A549 (cell line): ENCODE measurements around the gene MEGF10. TPM values are rescaled to one million over a fixed set of nuclear protein-coding genes. Genes with fewer than 3 reads are reported as not detected.

Source experiments
- ATAC-seq, 2 experiments: fragments of 200-7000 bp in 1 of 2; fragments of >200 bp in 1 of 2; cut with Nextera tagmentation in 1 of 2; cut with Tn5 transposase in 1 of 2; 3 replicates each; pipeline versions ENCODE4 v1.8.0 to v1.9.1; 2018 to 2020; ENCODE audit warnings: mild to moderate bottlenecking in 1 of 2, moderate library complexity in 1 of 2
- CTCF ChIA-PET: fragments of 300-600 bp; sonication (Branson Sonifier 250); formaldehyde crosslinking; extraction: SDS; loops from one replicate; lab custom pipeline; 2021; ENCODE audit warnings: antibody characterized with exemption, inconsistent platforms; lab: Yijun Ruan, JAX
- POLR2A ChIA-PET: fragments of 350-600 bp; formaldehyde crosslinking; extraction: SDS; loops from one replicate; lab custom pipeline; 2021; ENCODE audit warnings: antibody characterized with exemption, inconsistent platforms; lab: Yijun Ruan, JAX
- DNase-seq, 2 experiments: peaks; one replicate each; pipeline versions ENCODE4 v3.0.0 to v3.0.0-alpha.2; 2011 to 2016; ENCODE audit warnings: low read depth in 1 of 2, low spot score in 1 of 2
- FAIRE-seq: peaks from 2 replicates; lab custom pipeline; 2011; peaks lifted over from hg19 to GRCh38; lab: Jason Lieb, UNC
- H3K27ac ChIP-seq, 2 experiments: fragments of >200 bp; sonication (Bioruptor Twin); formaldehyde crosslinking; 3 replicates each; pipeline ENCODE4 v1.5.1; 2016 to 2017
- H3K4me1 ChIP-seq: fragments of >200 bp; sonication (Bioruptor Twin); formaldehyde crosslinking; 3 replicates; pipeline ENCODE4 v1.6.1; 2016
- H3K4me2 ChIP-seq: fragments of >200 bp; sonication (Bioruptor Twin); formaldehyde crosslinking; 3 replicates; pipeline ENCODE4 v1.6.1; 2016
- H3K4me3 ChIP-seq: fragments of >200 bp; sonication (Bioruptor Twin); formaldehyde crosslinking; 3 replicates; pipeline ENCODE4 v1.5.1; 2016
- H3K9me3 ChIP-seq: fragments of >200 bp; sonication (Bioruptor Twin); formaldehyde crosslinking; 3 replicates; pipeline ENCODE4 v1.6.1; 2016
- CBX8 ChIP-seq: fragments of 200-600 bp; sonication (generic); IDR thresholded peaks from 2 replicates; pipeline ENCODE4 v1.6.1; 2016
- CEBPB ChIP-seq, 2 experiments: fragments of >200 bp in 1 of 2; sonication (Bioruptor Twin) in 1 of 2; formaldehyde crosslinking in 1 of 2; IDR thresholded peaks; 2 replicates each; pipeline ENCODE4 v1.6.1; 2012 to 2016
- CHD4 ChIP-seq: fragments of 200-600 bp; sonication (generic); IDR thresholded peaks from 2 replicates; pipeline ENCODE4 v1.6.1; 2016; ENCODE audit warnings: antibody characterized with exemption, mild to moderate bottlenecking, borderline replicate concordance
- EP300 ChIP-seq, 2 experiments: fragments of >200 bp; sonication (Bioruptor Twin); formaldehyde crosslinking; IDR thresholded peaks; 2 replicates in 1 of 2; 3 replicates in 1 of 2; pipeline ENCODE4 v1.6.1; 2016 to 2017
- ESRRA ChIP-seq: fragments of 150-350 bp; IDR thresholded peaks from 2 replicates; pipeline ENCODE4 v1.6.1; 2014; ENCODE audit warnings: mild to moderate bottlenecking, low read length, borderline replicate concordance
- FOSL2 ChIP-seq, 2 experiments: fragments of 450-650 bp in 1 of 2; fragments of >200 bp in 1 of 2; sonication (Bioruptor Twin) in 1 of 2; formaldehyde crosslinking; IDR thresholded peaks; 2 replicates each; pipeline versions ENCODE4 v1.5.0 to v1.6.1; 2016 to 2020; ENCODE audit warnings: mild to moderate bottlenecking in 1 of 2, moderate library complexity in 1 of 2
- FOXS1 ChIP-seq: fragments of 250-450 bp; sonication (Bioruptor Pico); IDR thresholded peaks from 2 replicates; pipeline ENCODE4 v1.5.0; 2020; ENCODE audit warnings: mild to moderate bottlenecking, moderate library complexity
- GATA3 ChIP-seq: IDR thresholded peaks from 2 replicates; pipeline ENCODE4 v1.6.1; 2012; ENCODE audit warnings: borderline replicate concordance
- HDAC2 ChIP-seq: fragments of 200-600 bp; sonication (generic); IDR thresholded peaks from 2 replicates; pipeline ENCODE4 v1.6.1; 2016
- HOXB13 ChIP-seq: fragments of 250-450 bp; sonication (Bioruptor Pico); IDR thresholded peaks from 2 replicates; pipeline ENCODE4 v1.5.0; 2020; ENCODE audit warnings: low read depth, mild to moderate bottlenecking, moderate library complexity
- JUN ChIP-seq, 2 experiments: fragments of >200 bp; sonication (Bioruptor Twin); formaldehyde crosslinking; IDR thresholded peaks; 2 replicates in 1 of 2; 3 replicates in 1 of 2; pipeline ENCODE4 v1.6.1; 2016 to 2017
- KDM1A ChIP-seq: fragments of 200-600 bp; sonication (generic); IDR thresholded peaks from 2 replicates; pipeline ENCODE4 v1.6.1; 2016; ENCODE audit warnings: low read depth, mild to moderate bottlenecking
- MAFK ChIP-seq: fragments of 450-650 bp; IDR thresholded peaks from 2 replicates; pipeline ENCODE4 v1.6.1; 2014; ENCODE audit not compliant: partially characterized antibody
- MYC ChIP-seq: IDR thresholded peaks from 2 replicates; pipeline ENCODE4 v1.6.1; 2012; ENCODE audit warnings: mild to moderate bottlenecking, inconsistent platforms, low read length, improper control_type of control experiment, borderline replicate concordance
- NPAS2 ChIP-seq: fragments of 250-450 bp; sonication (Bioruptor Pico); IDR thresholded peaks from 2 replicates; pipeline ENCODE4 v1.8.0; 2022; ENCODE audit warnings: mild to moderate bottlenecking, moderate library complexity, borderline replicate concordance
- POLR2A ChIP-seq: IDR thresholded peaks from 2 replicates; pipeline ENCODE4 v1.6.1; 2012; ENCODE audit warnings: mild to moderate bottlenecking, low read length
- RARB ChIP-seq: fragments of 250-450 bp; sonication (Bioruptor Pico); IDR thresholded peaks from 2 replicates; pipeline ENCODE4 v1.8.0; 2021; ENCODE audit warnings: mild to moderate bottlenecking, moderate library complexity
- SREBF2 ChIP-seq: fragments of 450-650 bp; IDR thresholded peaks from 2 replicates; pipeline ENCODE4 v1.6.1; 2014; ENCODE audit warnings: mild to moderate bottlenecking, moderate library complexity
- TFCP2L1 ChIP-seq: fragments of 250-450 bp; sonication (Bioruptor Pico); IDR thresholded peaks from 2 replicates; pipeline ENCODE4 v1.5.0; 2021; ENCODE audit warnings: mild to moderate bottlenecking
- TP53 ChIP-seq: fragments of 250-450 bp; sonication (Bioruptor Pico); IDR thresholded peaks from 2 replicates; pipeline ENCODE4 v1.5.0; 2021; ENCODE audit warnings: mild to moderate bottlenecking, moderate library complexity
- ZNF302 ChIP-seq: fragments of 250-450 bp; sonication (Bioruptor Pico); IDR thresholded peaks from 2 replicates; pipeline ENCODE4 v1.9.0; 2021; ENCODE audit warnings: inconsistent platforms, mild to moderate bottlenecking, moderate library complexity
- ZSCAN20 ChIP-seq: fragments of 250-450 bp; sonication (Bioruptor Pico); IDR thresholded peaks from 2 replicates; pipeline ENCODE4 v1.8.0; 2022; ENCODE audit warnings: mild to moderate bottlenecking, moderate library complexity
- WGBS: methylation state at CpG from one replicate; pipeline ENCODE4 v1.1.6; 2017; ENCODE audit errors: missing lambda C conversion rate; 5-methylcytosine and 5-hydroxymethylcytosine counted together
- polyA plus RNA-seq, 4 experiments: library from polyadenylated mRNA; depleted of rRNA in 3 of 4; stranded (reverse); fragments of >200 nt; fragmentation: RNase III in 1 of 4; extraction: RNeasy Plus Mini Kit Qiagen cat#74134 plus additional on column Dnase treatment in 1 of 4; gene quantifications; 2 replicates in 3 of 4; 3 replicates in 1 of 4; pipeline ENCODE4 v1.2.3, GENCODE V29; 2011 to 2017
- TF ChIP-seq, protein P1 (sequence below): fragments of >200 bp; sonication (Bioruptor Twin); formaldehyde crosslinking; IDR thresholded peaks from 3 replicates; pipeline ENCODE4 v1.5.1; 2016
- TF ChIP-seq, protein P2 (sequence below): fragments of 450-650 bp; IDR thresholded peaks from 2 replicates; pipeline ENCODE4 v1.6.1; 2014; ENCODE audit warnings: antibody characterized with exemption
- TF ChIP-seq, protein P3 (sequence below): IDR thresholded peaks from 2 replicates; pipeline ENCODE4 v1.6.1; 2012

MEGF10 gene
- polyA plus RNA-seq, 2 of the 4 experiments (the other 2 are of a cell fraction): 0.01 TPM; not detected in 1

DNA sequence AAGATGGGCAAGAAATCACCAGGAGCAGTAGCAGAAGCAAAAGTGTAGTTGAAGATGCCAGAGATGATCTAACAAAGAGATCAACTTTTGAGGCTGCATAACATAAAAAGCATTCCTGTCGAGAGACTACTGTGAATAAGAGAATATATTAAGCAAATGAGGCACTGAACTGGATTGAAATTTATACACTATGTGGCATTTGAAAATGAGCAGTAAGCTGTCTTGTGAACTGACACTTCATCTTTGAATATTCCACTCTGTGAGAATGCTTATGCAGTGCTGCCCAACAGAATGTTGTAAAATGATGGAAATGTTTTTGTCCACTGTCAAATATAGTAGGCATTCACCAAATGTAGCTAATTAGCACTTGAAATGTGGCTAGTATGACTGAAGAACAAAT lies 208.0 kb downstream of the MEGF10 start:
- ATAC-seq: no peak
- Histone ChIP-seq H3K4me2 (no peak overlapping the region), H3K27ac (no peak overlapping the region), H3K4me3 (no peak overlapping the region), H3K9me3 (no peaks in the 10 kb centered on the region), H3K4me1 (no peaks in the 10 kb centered on the region)
- no peak for FAIRE-seq
- DNase-seq: no peak
- CTCF ChIA-PET: no interaction called here
- 6% methylated on average over 1 of the region's 1 CpG for WGBS
- no peak for TF ChIP-seq POLR2A
- no peak for TF ChIP-seq KDM1A
- no peak for TF ChIP-seq SREBF2
- no peak for TF ChIP-seq TFCP2L1 (CRISPR knock-in tag)
- TF ChIP-seq TP53 (CRISPR knock-in tag): no peak
- TF ChIP-seq, protein P1, sequence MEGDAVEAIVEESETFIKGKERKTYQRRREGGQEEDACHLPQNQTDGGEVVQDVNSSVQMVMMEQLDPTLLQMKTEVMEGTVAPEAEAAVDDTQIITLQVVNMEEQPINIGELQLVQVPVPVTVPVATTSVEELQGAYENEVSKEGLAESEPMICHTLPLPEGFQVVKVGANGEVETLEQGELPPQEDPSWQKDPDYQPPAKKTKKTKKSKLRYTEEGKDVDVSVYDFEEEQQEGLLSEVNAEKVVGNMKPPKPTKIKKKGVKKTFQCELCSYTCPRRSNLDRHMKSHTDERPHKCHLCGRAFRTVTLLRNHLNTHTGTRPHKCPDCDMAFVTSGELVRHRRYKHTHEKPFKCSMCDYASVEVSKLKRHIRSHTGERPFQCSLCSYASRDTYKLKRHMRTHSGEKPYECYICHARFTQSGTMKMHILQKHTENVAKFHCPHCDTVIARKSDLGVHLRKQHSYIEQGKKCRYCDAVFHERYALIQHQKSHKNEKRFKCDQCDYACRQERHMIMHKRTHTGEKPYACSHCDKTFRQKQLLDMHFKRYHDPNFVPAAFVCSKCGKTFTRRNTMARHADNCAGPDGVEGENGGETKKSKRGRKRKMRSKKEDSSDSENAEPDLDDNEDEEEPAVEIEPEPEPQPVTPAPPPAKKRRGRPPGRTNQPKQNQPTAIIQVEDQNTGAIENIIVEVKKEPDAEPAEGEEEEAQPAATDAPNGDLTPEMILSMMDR: no peak
- POLR2A ChIA-PET: no interaction called here

DNA sequence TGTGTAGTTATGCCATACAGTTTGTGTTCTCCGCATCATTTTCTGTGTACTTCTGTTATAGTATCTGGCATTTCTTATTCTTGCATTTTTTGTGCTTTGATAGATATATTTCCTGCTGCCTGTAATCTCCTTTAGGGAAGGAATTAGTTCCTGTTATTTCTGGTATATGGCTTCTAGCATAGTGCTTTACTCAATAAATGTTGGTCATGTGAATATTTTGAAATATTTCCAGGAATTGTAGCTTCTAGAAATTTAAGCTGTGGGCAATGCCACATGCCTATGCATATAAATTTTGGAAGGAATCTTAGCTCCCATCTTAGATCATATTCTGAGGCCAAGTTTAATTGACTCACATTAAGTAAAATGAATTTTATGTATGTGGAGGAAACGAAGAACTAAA lies 215.3 kb downstream of the MEGF10 start:
- Histone ChIP-seq H3K9me3 (no peaks in the 10 kb centered on the region), H3K4me3 (no peak overlapping the region)
- FAIRE-seq: no peak
- POLR2A ChIA-PET: no interaction called here
- TF ChIP-seq GATA3 (no peak), HDAC2 (no peak), FOSL2 (IDR thresholded peaks at IDR 0.05) (no peak), FOSL2 (CRISPR knock-in tag; IDR thresholded peaks at IDR 0.05) (no peak), RARB (CRISPR knock-in tag) (no peak), CHD4 (no peak), FOXS1 (no peak), NPAS2 (CRISPR knock-in tag) (no peak), ESRRA (no peak)
- TF ChIP-seq, protein P2, sequence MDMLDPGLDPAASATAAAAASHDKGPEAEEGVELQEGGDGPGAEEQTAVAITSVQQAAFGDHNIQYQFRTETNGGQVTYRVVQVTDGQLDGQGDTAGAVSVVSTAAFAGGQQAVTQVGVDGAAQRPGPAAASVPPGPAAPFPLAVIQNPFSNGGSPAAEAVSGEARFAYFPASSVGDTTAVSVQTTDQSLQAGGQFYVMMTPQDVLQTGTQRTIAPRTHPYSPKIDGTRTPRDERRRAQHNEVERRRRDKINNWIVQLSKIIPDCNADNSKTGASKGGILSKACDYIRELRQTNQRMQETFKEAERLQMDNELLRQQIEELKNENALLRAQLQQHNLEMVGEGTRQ: no peak
- TF ChIP-seq, all 56 proteins: peak for 0
- ATAC-seq (no peak), DNase-seq (no peak)
- Histone ChIP-seq H3K27ac (no peak overlapping the region), H3K4me2 (no peak overlapping the region), H3K4me1 (no peaks in the 10 kb centered on the region)
- 63% methylated on average over 2 of the region's 2 CpGs for WGBS
- CTCF ChIA-PET: interaction anchor here (0.5 to 0.6 kb wide), 2 partner anchors 58 to 720 kb away, joined by 3 read pairs; no protein-coding TSS in a partner anchor

DNA sequence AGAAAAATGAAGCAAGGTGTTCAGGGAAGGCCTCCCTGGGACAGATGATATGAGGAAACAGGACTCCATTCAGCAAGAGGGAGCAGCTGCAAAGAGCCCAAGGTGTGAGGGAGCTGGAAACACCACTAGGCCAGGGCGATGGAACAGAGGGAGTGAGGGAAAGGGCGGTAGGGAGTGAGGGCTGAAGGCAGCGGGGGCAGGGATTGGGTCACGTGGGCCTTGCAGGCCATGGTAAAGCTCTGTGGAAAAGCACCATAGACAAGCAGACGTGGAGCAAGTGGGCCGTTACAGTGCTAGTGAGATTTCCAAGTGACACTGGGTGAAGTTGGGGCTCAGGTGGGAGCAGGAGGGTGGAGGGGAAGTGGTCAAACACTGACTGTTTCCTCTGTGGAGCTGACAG lies 216.0 kb downstream of the MEGF10 start:
- ATAC-seq: no peak
- no peak for TF ChIP-seq MAFK
- TF ChIP-seq MYC: no peak
- no peak for TF ChIP-seq ZSCAN20 (CRISPR knock-in tag)
- TF ChIP-seq ZNF302: no peak
- TF ChIP-seq ESRRA: no peak
- no peak for TF ChIP-seq NPAS2 (CRISPR knock-in tag)
- TF ChIP-seq JUN (IDR thresholded peaks at IDR 0.05): no peak
- no peak for TF ChIP-seq CEBPB (IDR thresholded peaks at IDR 0.05)
- TF ChIP-seq FOSL2 (IDR thresholded peaks at IDR 0.05): no peak
- no peak for TF ChIP-seq FOSL2 (CRISPR knock-in tag; IDR thresholded peaks at IDR 0.05)
- TF ChIP-seq, protein P3, sequence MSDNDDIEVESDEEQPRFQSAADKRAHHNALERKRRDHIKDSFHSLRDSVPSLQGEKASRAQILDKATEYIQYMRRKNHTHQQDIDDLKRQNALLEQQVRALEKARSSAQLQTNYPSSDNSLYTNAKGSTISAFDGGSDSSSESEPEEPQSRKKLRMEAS: no peak
- no peak for TF ChIP-seq HOXB13
- no peak for TF ChIP-seq CBX8
- TF ChIP-seq GATA3: no peak
- TF ChIP-seq EP300 (IDR thresholded peaks at IDR 0.05): no peak
- TF ChIP-seq, protein P1: no peak
- POLR2A ChIA-PET: no interaction called here
- H3K9me3 ChIP-seq: no peaks in the 10 kb centered on the region
- H3K4me1 ChIP-seq: no peaks in the 10 kb centered on the region
- CTCF ChIA-PET: interaction anchor here (0.5 to 1.6 kb wide), 2 partner anchors 11 to 721 kb away, joined by 3 to 4 read pairs; partner anchors contain the start of gene PRRC1
- H3K4me3 ChIP-seq: no peak overlapping the region
- no peak overlapping the region for H3K27ac ChIP-seq
- WGBS: 41% methylated on average over 6 of the region's 6 CpGs
- no peak for DNase-seq
- H3K4me2 ChIP-seq: no peak overlapping the region
- no peak for FAIRE-seq
